ENCODE data around the gene ELL3.
"Not testable (repeated sequence)": the region's sequence is repeated elsewhere in the genome, so short reads cannot be mapped to it uniquely, and the experiment has no call there.

The ELL3 gene

DNA sequence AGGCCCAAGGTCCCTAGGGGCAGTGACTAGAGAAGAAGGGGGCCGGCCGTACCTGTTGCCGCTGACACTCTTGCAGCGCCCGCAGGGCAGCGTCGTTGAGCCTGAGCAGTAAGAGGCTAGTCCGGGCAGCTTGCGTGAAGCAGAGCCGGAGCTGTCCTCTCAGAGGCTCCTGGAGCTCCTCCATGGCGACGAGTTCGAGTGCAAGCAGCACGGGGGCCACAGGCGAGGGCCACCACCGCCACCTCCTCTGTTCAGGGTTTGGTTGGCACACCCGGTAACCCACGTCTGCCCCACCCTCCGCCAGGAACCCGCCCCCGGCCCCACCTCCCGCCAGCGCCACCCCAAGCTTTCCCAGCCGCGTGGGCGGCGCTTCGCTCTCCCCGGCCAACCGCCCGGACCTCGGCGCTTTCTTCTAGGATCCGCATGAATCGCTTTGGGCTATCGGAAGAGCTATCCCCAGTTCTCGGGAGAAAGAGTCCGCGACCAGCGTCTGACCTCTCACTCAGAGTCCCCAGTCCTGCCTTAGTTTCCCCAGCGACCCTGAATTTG is at the start of gene ELL3:
Gene ELL3 (minus strand): TSS at position 249 of the 549 bp plus-strand sequence. CDS start 65 bp downstream, at position 184.
- peak; percentile 16 for DNase-seq

GRCh38 chr15:43826029-43826507 is 49.3 kb upstream of the ELL3 start:
- DNase-seq: no peak

DNA sequence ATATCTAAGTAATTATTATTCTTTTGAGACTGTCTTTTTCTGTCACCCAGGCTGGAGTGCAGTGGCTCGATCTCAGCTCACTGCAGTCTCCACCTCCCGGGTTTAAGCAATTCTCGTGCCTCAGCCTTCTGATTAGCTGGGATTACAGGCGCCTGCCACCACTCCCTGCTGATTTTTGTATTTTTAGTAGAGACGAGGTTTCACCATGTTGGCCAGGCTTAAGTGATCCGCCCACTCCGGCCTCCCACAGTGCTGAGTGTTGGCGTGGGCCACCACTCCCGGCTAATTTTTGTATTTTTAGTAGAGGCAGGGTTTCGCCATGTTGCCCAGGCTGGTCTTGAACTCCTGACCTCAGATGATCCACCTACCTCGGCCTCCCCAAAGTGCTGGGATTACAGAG is 48.5 kb upstream of the ELL3 start:
- DNase-seq: not testable (repeated sequence)

- peak; percentile 90 for DNase-seq
Measured at GRCh38 chr15:43824302-43825246, 47.8 kb upstream of the ELL3 start, which contains the start of gene MFAP1. Gene MFAP1 (minus strand): TSS chr15:43824690. CDS start chr15:43824569, 121 bp downstream.

DNA sequence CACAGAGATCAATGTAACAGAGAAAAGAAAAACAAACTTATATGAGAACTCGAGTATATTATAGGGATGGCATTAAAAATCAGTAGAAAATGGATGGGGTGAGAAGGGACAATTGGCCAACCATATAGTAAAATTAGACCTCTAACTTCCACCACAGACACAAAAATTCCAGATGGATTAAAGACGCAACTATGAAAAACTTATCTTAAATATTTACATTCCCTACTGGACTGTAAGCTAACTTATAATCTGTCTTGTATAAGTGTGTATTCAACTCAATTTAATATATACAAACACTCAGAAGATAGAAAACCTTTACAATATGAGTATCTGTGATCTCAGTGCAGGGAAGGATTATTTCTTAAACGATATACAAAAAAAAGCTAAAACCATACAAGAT is 44.7 kb upstream of the ELL3 start:
- DNase-seq: no peak

- not testable (repeated sequence) for DNase-seq
Measured at GRCh38 chr15:43815064-43815463, 38.3 kb upstream of the ELL3 start.

GRCh38 chr15:43808960-43809678 is 32.4 kb upstream of the ELL3 start:
- DNase-seq: no peak

DNA sequence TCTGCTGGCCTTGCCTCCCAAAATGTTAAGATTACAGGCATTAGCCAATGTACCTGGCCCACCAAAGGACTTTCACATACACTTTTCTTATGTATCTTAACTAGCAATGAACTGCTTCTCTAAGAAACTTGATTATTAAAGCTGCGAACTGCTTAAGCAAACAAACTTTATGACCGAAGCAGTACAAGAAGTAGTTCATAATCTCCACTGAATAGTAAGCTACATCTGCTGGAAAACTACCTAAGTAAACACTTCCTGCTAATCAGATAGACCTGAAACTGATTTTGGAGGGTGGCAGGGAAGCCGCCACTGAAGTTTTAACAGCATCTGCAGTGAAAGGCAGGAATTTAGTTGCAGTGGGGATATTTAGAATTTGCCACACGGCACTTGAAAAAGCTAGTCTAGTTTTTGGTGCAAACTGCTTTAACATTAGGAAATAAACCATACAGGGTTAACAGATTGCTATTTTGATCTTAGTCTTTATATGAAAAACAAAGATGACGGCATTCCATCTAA is 31.7 kb upstream of the ELL3 start:
- DNase-seq: no peak

DNA sequence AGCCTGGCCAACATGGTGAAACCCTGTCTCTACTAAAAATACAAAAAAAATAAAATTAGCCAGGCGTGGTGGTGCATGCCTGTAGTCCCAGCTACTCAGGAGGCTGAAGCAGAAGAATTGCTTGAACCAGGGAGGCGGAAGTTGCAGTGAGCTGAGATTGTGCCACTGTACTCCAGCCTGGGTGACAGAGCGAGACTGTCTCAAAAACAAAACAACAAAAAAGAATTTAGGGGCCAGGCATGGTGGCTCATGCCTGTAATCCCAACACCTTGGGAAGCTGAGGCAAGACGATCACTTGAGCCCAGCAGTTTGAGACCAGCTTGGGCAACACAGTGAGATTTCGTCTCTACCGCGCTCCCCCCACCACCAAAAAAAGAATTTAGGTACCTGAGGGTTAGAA is 25.9 kb upstream of the ELL3 start:
- not testable (repeated sequence) for DNase-seq

DNA sequence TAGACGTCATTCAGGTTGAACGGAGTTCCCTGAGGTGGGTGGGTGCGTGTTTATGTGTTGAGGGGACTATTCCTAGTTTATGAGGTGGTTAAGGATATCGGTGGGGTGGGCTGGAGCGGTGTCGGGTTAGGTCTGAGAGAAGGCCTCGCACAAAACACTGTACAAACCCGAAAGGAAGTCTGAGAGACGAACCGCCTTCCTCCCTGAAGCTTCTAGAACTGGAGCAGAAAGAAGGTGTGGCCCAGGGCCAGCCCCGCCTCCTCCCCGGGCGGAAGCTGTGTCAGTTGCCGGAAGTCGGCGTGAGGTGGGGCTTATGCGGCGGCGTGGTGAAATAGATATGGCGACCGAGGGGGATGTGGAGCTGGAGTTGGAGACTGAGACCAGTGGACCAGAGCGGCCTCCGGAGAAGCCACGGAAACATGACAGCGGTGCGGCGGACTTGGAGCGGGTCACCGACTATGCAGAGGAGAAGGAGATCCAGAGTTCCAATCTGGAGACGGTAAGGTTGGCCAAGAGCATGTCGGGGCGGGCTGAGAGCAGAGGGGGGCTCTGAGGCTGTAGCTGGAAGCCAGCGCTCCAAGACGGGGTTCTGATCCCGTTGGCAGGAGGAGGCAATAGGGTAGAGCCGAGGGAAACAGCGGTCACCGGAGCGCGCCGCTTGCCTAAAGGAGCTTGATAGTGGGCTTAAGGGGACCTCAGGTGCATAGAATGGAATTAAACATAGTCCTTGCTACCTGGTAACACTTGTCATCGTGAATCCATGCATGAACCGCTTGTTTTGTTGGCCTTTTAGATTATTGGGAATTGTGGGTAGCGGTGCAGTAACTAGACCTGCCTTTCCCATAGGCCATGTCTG is 23.7 kb upstream of the ELL3 start, which contains the start of gene HYPK:
Gene HYPK (plus strand): TSS at position 314 of the 856 bp plus-strand sequence. CDS start 24 bp downstream, at position 338.
- peak; percentile 13 for DNase-seq

DNA sequence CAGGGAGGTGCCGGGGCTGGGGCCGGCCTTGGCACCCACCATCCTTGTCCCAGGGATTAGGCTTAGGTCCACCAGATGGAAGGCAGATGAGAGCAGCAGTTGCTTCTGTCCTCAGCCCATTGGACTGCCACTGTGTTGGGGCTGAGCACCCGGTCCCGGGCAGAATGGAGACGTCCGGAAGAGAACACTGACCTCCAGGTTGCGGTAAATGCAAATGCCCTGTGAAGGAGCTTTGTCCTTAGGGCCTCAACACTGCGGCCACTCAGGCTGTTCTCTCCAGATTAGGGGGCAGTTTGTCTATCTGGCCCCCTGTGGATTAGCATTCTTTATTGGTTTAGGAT is 23.1 kb upstream of the ELL3 start, which contains the start of gene SERINC4:
Gene SERINC4 (minus strand): TSS at position 276 of the 341 bp plus-strand sequence. CDS start 234 bp downstream, at position 42.
- no peak for DNase-seq

GRCh38 chr15:43799209-43799944 is 22.6 kb upstream of the ELL3 start:
- peak; percentile 7 for DNase-seq

DNA sequence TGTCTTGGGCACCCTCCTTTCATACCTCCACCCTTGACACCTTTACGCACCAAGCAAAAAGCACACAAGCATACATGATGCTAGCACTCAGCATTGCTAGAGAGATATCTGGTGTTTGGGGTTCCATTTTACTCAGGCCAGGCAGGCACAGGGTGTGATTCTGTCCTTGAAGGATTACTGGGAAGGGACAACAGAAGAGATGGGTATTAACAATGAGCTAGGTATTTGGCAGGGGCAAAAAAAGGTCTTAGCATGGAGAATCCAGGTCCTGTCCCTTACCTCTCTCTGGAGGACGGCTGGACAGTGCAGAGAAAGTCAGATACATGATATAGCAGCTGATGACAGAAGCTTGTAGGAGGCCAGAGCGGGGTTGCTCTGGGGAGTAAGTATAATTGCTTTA is 19.8 kb upstream of the ELL3 start:
- DNase-seq: no peak

- DNase-seq: no peak
Measured at GRCh38 chr15:43795997-43796396, 19.2 kb upstream of the ELL3 start.

DNA sequence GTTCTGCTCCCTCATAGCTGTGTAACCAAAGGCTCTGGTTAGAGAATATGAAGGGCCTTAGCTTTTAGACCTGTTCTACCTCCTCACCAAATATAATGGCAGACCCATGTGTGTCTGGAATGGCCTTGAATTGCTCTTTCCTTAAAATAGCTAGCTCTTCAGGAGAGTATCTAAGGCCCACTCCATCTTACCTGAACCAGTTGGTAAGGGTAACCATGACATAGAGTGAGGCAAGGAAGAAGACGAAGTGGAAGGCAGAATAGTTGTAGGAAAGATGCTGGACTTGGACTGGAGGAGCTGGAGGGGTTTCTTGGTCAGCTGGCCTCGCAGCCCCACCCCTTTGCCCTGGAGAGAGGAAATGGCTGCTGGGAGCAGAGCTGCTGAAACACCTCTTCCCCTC is 18.4 kb upstream of the ELL3 start:
- DNase-seq: no peak

GRCh38 chr15:43794269-43795037 is 17.7 kb upstream of the ELL3 start:
- DNase-seq: no peak

DNA sequence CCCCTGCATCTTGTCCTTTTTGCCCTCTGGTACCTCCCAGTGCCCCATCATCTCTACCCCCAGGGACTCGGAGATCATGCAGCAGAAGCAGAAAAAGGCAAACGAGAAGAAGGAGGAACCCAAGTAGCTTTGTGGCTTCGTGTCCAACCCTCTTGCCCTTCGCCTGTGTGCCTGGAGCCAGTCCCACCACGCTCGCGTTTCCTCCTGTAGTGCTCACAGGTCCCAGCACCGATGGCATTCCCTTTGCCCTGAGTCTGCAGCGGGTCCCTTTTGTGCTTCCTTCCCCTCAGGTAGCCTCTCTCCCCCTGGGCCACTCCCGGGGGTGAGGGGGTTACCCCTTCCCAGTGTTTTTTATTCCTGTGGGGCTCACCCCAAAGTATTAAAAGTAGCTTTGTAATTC is 16.9 kb upstream of the ELL3 start:
- DNase-seq: no peak

- DNase-seq: no peak
Measured at GRCh38 chr15:43792761-43793476, 16.2 kb upstream of the ELL3 start.

DNA sequence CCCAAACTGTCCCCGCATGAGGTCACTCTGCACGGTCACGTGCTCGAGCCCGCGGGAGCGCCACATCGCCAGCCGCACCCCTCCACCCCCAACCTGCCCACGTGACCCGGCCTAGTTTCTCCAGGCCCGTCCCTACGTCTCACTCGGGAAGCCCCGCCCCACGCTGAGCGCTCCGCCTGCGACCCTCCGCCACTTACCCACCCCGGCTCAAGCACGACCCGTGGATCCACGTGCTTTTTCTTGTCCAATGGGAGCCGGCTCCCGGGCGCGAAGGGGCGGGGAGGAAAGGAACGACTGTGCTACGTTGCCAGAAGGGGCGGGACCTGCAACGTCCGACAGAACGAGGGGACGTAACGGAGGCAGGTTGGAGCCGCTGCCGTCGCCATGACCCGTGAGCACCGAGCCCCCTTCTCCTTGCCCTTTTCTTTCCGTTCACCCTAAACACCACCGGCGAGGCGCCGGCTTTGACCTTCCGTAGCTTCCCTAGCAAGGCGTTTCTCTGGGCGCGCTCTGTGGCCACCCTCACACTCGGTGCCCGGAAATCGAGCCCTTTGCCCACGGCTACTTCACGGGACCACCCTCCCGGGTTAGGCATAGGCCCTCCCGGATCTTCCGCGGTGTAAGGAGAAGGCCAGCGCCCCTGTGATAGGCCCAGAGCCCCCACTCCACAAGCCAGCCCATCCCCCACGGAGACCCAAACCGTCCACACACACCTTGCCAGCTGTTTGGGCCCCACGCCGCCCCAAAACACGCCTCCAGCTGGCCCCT is 15.4 kb upstream of the ELL3 start, which contains the start of gene SERF2:
Gene SERF2 (plus strand): TSS at position 328 of the 768 bp plus-strand sequence. CDS start 57 bp downstream, at position 385.
- peak; percentile 89 for DNase-seq

Data from NCI-H2107 (cell line).